IPS-18c (cell line): Measurements from ENCODE around the gene VCL.
"Not testable (repeated sequence)": the region's sequence is repeated elsewhere in the genome, so short reads cannot be mapped to it uniquely, and the experiment has no call there.

ENCODE experiments used
- H3K4me3 ChIP-seq: 2 replicates; pipeline ENCODE4 v1.7.0; 2013; ENCODE audit warnings: low read depth, mild to moderate bottlenecking, low read length, moderate library complexity; ENCODE audit not compliant: insufficient read depth
- H3K9me3 ChIP-seq: one replicate; pipeline ENCODE4 v1.6.1; 2013; ENCODE audit warnings: mild to moderate bottlenecking, low read length, moderate library complexity; ENCODE audit not compliant: control insufficient read depth, insufficient read depth

VCL gene

DNA sequence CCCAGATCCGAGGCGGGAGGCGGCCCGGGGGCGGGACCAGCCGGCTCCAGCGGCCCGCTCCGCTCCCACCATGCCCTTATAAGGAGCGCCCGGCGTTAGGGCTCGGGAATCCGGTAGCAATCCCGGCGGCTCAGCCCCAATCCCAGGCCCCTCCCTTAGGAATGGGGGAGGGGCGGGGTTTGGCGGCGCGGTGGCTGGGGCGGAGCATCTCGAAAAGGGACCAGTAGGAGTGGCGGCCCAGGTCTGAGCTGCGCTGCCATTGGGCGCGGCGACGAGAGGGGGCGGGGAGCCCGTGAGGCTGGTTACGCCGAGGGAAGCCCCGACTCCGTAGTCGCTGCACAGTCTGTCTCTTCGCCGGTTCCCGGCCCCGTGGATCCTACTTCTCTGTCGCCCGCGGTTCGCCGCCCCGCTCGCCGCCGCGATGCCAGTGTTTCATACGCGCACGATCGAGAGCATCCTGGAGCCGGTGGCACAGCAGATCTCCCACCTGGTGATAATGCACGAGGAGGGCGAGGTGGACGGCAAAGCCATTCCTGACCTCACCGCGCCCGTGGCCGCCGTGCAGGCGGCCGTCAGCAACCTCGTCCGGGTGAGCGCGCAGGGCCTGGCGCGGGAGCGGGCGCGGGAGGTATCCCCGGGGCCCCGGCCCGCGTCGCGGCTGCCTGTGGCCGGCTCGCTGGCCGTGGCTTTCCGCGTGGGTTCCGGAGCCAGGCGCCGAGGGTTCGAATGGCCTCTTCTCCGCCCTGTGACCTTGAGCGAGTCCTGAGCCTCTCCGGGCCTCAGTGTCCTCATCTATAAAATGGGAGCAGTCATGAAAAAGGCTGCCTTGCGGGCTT, at the start of gene VCL:
Gene VCL (plus strand): TSS at position 330 of the 836 bp plus-strand sequence. CDS start 92 bp downstream, at position 422.
- no peaks in the 10 kb centered on the region for H3K9me3 ChIP-seq
- peak within 1 kb of the TSS; percentile 100 for H3K4me3 ChIP-seq

DNA sequence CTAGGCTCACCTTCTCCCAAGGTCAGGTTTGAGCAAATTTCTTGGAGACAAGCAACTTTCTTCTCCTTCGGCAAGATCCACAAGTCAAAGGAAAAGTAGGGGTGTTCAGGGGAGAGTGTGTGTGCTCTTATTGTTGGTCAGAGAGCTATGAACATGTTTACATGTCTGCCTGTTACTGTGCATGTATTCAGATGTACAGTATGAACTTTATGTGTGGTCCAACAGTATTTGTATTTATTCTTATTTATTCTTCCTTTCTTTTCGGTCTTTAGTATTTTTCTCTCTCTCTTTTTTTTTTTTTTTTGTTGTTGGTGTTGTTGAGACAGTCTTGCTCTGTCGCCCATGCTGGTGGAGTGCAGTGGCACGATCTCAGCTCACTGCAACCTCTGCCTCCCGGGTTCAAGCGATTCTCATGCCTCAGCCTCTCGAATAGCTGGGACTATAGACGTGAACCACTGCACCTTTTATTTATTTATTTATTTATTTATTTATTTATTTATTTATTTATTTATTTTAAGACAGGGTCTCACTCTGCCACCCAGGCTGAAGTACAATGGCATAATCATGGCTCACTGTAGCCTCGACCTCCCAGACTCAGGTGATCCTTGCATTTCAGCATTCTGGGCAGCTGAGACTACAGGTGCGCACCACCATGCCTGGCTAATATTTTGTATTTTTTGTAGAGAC, 48.8 kb upstream of the VCL start:
- Histone ChIP-seq H3K4me3 (no peak overlapping the region), H3K9me3 (peaks cover 6% of the 10 kb centered on the region)

DNA sequence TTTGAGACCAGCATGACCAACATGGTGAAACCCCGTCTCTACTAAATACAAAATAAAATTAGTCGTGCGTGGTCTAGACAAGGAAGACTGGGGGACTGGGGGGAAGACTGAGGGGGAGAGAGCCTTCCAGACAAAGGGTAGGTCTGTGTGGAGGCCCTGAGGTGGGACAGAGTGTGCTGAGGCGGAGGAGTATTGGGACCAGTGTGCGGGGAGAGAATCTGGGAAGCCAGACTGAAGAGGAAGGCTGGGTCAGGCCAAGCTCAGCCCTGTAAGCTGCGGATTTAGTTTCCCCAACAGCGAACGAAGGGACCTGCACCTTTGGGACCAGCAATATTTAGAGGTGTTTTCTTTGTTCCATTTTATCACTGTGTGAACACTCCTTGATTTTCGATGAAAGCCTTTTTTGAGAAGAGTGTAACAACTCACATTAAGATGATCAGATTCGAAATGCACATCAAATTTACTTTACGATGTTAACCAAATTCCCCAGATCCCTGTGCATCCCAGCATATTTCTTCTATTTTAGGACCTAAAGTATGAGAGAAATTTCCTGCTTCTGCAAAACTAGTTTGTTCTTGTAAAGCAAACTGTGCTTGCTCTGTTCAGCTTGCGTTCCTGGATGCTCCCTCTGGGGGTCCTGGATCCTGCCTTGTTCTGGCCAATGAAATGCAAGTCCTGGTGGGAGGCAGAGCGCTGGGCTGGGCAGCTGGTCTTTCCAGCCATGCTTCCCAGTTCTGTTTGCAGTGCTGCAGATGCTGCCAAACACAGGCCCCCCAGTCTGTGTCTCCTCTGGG, 47.6 kb upstream of the VCL start:
- Histone ChIP-seq H3K4me3 (no peak overlapping the region), H3K9me3 (peaks cover under 1% of the 10 kb centered on the region)

DNA sequence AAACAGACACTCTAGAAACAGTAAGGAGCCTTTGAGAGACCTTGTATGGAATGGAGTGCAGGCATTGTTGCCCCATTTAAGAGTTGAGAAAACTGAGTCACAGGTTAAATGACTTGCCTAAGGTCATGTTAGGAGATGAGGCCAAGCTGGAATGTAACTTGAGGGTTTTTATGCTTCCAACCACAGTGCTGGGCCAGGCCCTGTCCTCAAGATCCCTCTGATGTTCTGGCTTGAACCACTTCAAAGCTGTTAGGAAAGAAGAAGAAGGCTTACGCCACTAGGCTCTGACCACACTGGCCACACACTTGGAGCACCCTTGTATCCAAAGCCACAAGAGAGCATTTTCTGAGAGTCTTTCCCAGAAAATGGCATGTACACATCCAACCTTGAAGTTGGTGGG, 44.3 kb upstream of the VCL start:
- no peaks in the 10 kb centered on the region for H3K9me3 ChIP-seq
- H3K4me3 ChIP-seq: no peak overlapping the region

DNA sequence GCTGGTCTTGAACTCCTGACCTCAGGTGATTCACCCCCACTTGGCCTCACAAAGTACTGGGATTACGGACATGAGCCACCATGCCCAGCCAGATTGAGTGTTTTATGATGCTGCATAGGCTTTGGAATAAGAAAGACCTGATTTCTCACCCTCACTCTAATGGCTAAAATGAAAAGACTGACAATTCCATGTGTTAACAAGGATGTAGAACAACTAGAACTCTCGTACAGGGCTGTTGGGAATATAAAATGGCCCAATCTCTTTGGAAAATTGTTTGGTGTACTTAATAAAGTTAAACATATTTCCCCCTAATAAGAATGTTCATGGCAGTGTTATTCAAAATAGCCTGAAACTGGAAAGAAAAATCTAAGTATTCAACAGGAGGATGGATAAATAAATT, 43.2 kb upstream of the VCL start:
- Histone ChIP-seq H3K9me3 (no peaks in the 10 kb centered on the region), H3K4me3 (no peak overlapping the region)

DNA sequence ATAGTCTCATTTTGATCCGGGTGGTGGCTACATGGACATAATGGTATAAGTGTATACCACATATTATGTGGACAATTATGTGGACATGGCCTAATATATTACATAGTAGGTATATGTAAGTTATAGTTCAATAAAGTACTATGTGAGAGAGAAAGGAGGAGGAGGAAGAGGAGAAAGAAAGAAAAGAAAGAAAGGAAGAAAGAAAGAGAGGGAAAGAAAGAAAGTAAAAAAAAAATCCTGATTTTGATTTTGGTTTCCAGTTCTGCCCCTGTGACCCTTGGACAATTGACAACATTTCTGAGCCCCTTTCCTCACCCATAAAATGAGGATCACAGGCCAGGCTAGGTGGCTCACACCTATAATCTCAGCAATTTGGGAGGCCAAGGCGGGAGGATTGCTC, 42.2 kb upstream of the VCL start:
- H3K9me3 ChIP-seq: no peaks in the 10 kb centered on the region
- H3K4me3 ChIP-seq: no peak overlapping the region

DNA sequence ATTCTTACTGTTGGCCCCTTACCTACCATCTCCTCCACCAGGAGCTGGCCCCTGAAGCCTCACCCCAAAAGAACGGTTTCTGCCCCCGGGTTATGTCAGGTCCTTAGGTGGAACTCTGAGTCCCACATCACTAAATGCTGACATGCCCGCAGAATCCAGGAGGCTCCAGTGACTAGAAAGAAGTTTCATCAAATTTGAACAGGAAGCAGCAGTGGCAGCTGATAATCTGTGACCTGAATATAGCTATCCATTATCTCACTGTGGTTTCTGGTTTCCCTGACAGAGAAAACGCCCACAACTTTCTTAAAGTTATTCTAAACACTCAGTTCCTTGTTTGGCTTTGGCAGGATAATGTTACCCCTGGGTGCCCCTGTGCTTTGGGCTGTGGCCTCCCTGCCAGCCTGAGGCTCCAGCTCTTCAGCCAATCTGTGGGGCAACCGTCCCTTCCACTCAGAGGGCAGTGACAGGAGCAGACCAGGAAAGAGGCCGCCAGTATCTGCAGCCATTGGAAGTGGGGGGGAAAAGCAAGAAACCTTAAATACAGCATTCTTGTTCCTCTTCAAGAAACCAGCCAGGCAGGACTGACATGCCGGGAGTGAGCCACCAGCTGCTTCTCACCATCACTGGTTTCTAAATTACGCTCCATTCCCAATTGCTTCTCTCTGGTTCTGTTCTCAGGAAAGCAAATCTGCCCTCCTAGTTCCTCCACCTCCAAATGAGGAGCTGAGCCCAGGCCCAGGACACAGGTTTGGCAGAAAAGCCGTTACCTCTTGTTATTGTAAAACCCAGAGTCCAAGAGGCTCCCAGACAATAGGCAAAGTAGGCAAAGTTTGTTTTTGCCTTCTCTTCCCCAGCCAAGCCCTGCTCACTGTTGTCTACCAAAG, 41.2 kb upstream of the VCL start:
- Histone ChIP-seq H3K4me3 (no peak overlapping the region), H3K9me3 (no peaks in the 10 kb centered on the region)

DNA sequence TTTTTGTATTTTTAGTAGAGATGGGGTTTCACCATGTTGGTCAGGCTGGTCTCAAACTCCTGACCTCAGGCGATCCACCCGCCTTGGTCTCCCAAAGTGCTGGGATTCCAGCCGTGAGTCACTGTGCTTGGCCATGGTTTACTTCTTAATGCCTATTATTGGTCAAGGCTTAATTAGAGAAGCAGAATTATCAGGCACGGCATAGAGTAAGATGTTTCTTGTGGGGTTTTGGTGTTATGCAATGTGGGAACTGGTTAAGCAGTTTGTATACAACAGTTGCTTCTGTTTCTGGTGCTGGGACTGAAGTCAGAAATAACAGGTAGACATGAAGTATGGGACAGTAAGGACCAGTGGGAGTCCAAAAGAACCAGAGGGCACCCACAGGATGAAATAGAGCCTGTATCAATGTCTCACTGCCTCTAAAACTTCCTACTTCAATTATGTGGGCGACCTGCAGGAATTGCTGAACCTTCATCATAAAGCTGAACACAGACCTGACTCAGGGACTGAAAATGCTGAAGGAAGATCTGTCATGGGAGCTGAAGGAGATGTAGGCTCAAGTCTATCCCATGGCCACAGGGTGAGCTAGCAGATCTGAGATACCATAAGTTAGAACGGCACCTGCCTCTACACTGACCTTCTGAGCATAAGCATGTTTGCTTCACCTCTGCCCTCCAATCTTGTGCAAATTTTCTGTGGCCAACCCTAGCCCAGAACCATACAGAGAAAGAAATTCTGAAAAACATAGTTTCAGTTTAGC, 38.3 kb upstream of the VCL start:
- Histone ChIP-seq H3K4me3 (no peak overlapping the region), H3K9me3 (no peaks in the 10 kb centered on the region)

DNA sequence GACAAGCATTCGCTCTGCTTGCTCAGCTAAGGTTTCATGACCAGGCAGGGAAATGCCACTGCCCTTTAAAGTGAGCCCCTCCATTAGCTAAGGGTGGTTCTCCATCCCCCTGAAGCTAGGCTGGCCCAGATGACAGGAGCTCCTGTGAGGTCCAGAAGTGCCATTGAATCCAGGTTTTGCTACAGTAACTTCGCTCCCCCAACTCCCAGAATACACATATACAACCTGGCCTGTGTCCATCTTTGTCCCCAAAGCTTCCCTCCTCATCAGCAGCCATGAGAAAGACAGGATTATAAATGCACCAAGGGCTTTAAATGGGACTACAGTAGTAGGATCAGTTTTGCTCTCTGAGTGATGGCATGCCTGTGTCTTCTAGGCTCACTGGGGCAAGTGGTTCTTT, 35.5 kb upstream of the VCL start:
- H3K4me3 ChIP-seq: no peak overlapping the region
- no peaks in the 10 kb centered on the region for H3K9me3 ChIP-seq

DNA sequence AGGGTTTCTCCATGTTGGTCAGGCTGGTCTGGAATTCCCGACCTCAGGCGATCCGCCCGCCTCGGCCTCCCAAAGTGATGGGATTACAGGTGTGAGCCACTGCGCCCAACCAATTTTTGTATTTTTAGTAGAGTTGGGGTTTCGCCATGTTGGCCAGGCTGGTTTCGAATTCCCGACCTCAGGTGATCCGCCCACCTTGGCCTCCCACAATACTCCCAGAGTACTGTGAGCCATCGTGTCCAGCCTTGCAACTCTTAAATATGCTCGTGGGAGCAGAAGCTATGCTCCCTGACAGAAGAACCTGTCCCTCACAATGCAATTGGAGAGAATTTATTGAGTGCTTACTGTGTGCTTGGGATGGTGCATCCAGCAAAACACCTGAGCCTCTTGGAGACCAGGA, 34.4 kb upstream of the VCL start:
- not testable (repeated sequence) for H3K9me3 ChIP-seq, H3K4me3 ChIP-seq

DNA sequence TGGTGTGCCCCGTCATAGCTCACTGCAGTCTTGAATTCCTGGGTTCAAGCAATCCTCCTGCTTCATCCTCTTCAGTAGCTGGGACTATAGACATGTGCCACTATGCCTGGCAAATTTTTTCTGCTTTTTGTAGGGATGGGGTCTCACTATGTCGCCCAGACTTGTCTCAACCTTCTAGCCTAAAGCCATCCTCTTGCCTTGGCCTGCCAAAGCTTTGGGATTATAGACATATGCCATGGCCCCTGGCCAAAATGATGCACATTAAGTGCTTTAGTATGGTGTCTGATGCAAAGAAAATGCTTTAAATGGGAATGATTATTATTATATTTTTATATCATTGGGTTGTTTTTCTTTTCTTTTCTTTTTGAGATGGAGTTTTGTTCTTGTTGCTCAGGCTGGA, 33.2 kb upstream of the VCL start:
- H3K4me3 ChIP-seq: no peak overlapping the region
- H3K9me3 ChIP-seq: no peaks in the 10 kb centered on the region

DNA sequence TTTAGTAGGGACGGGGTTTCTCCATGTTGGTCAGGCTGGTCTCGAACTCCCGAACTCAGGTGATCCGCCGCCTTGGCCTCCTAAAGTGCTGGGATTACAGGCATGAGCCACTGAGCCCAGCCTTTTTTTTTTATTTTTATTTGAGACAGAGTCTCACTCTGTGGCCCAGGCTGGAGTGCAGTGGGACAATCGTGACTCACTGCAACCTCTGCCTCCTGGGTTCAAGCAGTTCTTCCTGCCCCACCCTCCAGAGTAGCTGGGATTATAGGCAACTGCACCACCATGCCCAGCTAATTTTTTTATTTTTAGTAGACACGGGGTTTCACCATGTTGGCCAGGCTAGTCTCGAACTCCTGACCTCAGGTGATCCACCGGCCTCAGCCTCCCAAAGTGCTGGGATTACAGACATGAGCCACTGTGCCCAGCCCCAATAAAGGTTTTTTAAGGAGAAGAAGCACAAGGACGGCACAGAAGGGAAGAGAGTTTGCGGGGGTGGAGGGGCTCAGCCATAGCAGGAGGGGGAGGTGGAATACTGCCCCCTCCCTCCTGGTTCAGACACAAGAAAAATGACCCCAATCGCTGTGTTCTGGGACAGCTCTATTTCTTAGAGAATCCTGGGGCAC, 32.5 kb upstream of the VCL start:
- not testable (repeated sequence) for H3K9me3 ChIP-seq, H3K4me3 ChIP-seq

DNA sequence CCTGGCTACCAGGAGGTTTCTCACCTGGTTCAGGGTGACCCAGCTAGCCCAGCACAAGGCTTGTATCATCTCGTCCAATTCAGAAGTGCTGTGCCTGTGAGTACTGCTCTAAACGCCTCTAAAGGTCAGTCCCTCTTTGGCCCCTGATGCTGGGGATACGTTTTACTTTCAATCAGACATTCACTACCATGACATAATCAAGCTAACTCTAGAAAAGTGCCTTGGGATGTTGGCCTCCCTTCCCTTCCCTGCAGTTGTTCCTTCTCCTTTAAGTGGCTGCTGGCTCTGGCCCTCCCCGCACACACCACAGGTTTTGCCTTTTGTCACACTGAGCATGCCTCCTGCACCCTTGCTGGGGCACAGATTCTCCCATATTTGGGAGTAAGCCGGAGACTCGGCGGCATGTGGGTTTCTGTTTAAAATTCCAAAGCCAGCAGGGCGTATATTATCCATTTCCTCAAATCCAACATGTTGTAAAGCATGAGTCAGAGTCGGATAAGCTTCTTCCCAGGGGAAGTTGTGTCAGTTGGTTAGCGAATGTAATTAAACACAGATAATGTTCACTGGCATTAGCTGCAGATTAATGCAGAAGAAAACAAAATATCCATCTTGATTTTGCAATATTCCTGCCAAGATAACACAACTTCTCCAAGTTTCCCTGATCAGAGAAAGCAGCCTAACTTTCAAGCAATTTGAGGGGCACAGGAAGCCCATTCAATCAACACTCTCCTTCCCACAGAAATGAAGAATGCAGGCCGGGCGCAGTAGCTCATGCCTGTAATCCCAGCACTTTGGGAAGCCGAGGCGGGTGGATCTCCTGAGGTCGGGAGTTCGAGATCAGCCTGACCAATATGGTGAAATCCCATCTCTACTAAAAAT, 31.8 kb upstream of the VCL start:
- H3K4me3 ChIP-seq: no peak overlapping the region
- no peaks in the 10 kb centered on the region for H3K9me3 ChIP-seq

DNA sequence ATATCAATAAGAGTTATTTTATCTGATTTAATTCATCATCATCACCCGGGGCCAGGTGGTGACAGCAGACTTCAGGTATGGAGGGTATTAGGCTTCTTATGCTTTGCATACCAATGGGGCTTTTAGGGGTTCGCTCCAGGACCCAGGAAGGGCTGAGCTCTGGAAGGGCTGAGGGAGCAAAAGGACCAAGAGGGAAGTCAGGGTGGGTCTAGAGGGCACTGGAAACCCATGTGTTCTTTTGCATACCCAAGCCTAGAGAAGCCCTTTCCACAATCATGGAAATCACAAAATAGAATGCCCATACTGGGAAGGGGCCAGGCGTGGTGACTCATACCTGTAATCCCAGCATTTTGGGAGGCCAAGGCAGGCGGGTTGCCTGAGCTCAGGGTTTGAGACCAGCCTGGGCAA, 30.9 kb upstream of the VCL start:
- H3K4me3 ChIP-seq: no peak overlapping the region
- no peaks in the 10 kb centered on the region for H3K9me3 ChIP-seq

DNA sequence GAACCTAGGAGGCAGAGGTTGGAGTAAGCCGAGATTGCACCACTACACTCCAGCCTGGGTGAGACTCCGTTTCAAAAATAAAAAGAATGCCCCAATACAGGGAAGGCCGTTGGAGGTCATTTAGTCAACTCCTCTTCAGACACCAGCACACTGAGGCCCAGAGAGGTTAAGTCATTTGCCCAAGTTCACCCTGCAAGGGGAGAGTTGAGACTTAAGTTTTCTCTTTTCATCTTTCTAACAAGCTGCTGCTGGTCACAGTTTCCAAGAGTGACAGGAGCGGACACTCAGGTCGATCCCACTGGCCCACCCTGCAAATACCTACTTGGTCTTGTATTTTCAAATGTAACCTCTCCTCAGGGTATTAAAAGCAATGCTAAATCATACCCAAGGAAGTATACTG, 30.4 kb upstream of the VCL start:
- no peak overlapping the region for H3K4me3 ChIP-seq

More for the DNA sequence above, 30.4 kb upstream of the VCL start:
- no peaks in the 10 kb centered on the region for H3K9me3 ChIP-seq
